HEK293 (cell line): ENCODE measurements around the gene USP30.

Source experiments
- CTCF ChIA-PET: fragments of 350-600 bp; formaldehyde crosslinking; extraction: SDS; loops from one replicate; lab custom pipeline; 2021; ENCODE audit warnings: antibody characterized with exemption; lab: Yijun Ruan, JAX
- POLR2A ChIA-PET: fragments of 300-600 bp; formaldehyde crosslinking; extraction: SDS; loops from one replicate; lab custom pipeline; 2020; ENCODE audit warnings: antibody characterized with exemption, inconsistent platforms; lab: Yijun Ruan, JAX
- H3K27ac ChIP-seq: fragments of 200-500 bp; sonication (Bioruptor generic); 2 replicates; pipeline ENCODE4 v1.5.1; 2014; ENCODE audit warnings: low read depth, low read length, control low read depth, inconsistent platforms; ENCODE audit errors: extremely low read depth
- H3K36me3 ChIP-seq, 2 experiments: fragments of 200-500 bp in 1 of 2; sonication (Bioruptor generic) in 1 of 2; 1 replicate in 1 of 2; 2 replicates in 1 of 2; pipeline ENCODE4 v1.5.1; 2014 to 2017; ENCODE audit warnings: inconsistent platforms in 2 of 2, low read length in 2 of 2; ENCODE audit not compliant: control insufficient read depth in 2 of 2, insufficient read depth in 1 of 2
- H3K4me1 ChIP-seq: fragments of 200-500 bp; sonication (Bioruptor generic); 2 replicates; pipeline ENCODE4 v1.5.1; 2014; ENCODE audit warnings: mild to moderate bottlenecking, low read length, inconsistent platforms; ENCODE audit not compliant: control insufficient read depth, insufficient read depth
- H3K4me3 ChIP-seq: 2 replicates; pipeline ENCODE4 v1.5.1; 2011; ENCODE audit warnings: low read depth, mild to moderate bottlenecking, control low read depth, low read length, moderate library complexity
- H3K9me3 ChIP-seq: fragments of 200-500 bp; sonication (Bioruptor generic); 2 replicates; pipeline ENCODE4 v1.5.1; 2014; ENCODE audit warnings: low read depth, low read length, inconsistent platforms; ENCODE audit not compliant: control insufficient read depth, insufficient read depth
- BCL11B ChIP-seq: fragments of 450-650 bp; formaldehyde crosslinking; IDR thresholded peaks from 2 replicates; pipeline ENCODE4 v1.5.1; 2016; ENCODE audit warnings: low read depth, missing biosample characterization, missing genetic modification characterization
- ZFHX2 ChIP-seq: fragments of 450-650 bp; formaldehyde crosslinking; conservative IDR thresholded peaks from 2 replicates; pipeline ENCODE4 v1.5.1; 2016; ENCODE audit warnings: missing biosample characterization, missing genetic modification characterization
- ZFP41 ChIP-seq: fragments of 450-650 bp; formaldehyde crosslinking; IDR thresholded peaks from 2 replicates; pipeline ENCODE4 v1.5.1; 2016; ENCODE audit warnings: missing biosample characterization, missing genetic modification characterization, borderline replicate concordance
- ZNF184 ChIP-seq: fragments of 450-650 bp; IDR thresholded peaks from 2 replicates; pipeline ENCODE4 v1.5.1; 2018; ENCODE audit warnings: missing biosample characterization, mild to moderate bottlenecking, missing genetic modification characterization
- ZNF23 ChIP-seq: fragments of 450-650 bp; formaldehyde crosslinking; IDR thresholded peaks from 2 replicates; pipeline ENCODE4 v1.5.1; 2016; ENCODE audit warnings: missing biosample characterization, missing genetic modification characterization, borderline replicate concordance
- ZNF585B ChIP-seq: fragments of 450-650 bp; formaldehyde crosslinking; IDR thresholded peaks from 2 replicates; pipeline ENCODE4 v1.5.1; 2016; ENCODE audit warnings: missing biosample characterization, missing genetic modification characterization
- ZNF629 ChIP-seq: fragments of 450-650 bp; formaldehyde crosslinking; IDR thresholded peaks from 2 replicates; pipeline ENCODE4 v1.5.1; 2017; ENCODE audit warnings: missing biosample characterization, missing genetic modification characterization
- ZNF658 ChIP-seq: fragments of 450-650 bp; formaldehyde crosslinking; IDR thresholded peaks from 2 replicates; pipeline ENCODE4; 2016; ENCODE audit warnings: missing biosample characterization, missing genetic modification characterization
- TF ChIP-seq, protein P1 (sequence below): fragments of 450-650 bp; formaldehyde crosslinking; conservative IDR thresholded peaks from 2 replicates; pipeline ENCODE4 v1.5.1; 2016; ENCODE audit warnings: low read depth, missing biosample characterization, missing genetic modification characterization
- TF ChIP-seq, protein P2 (sequence below): fragments of 450-650 bp; formaldehyde crosslinking; IDR thresholded peaks from 2 replicates; pipeline ENCODE4 v1.5.1; 2016; ENCODE audit warnings: missing biosample characterization, missing genetic modification characterization, borderline replicate concordance
- TF ChIP-seq, protein P3 (sequence below): fragments of 450-650 bp; formaldehyde crosslinking; IDR thresholded peaks from 2 replicates; pipeline ENCODE4 v1.5.1; 2016; ENCODE audit warnings: missing biosample characterization, missing genetic modification characterization

The USP30 gene

DNA sequence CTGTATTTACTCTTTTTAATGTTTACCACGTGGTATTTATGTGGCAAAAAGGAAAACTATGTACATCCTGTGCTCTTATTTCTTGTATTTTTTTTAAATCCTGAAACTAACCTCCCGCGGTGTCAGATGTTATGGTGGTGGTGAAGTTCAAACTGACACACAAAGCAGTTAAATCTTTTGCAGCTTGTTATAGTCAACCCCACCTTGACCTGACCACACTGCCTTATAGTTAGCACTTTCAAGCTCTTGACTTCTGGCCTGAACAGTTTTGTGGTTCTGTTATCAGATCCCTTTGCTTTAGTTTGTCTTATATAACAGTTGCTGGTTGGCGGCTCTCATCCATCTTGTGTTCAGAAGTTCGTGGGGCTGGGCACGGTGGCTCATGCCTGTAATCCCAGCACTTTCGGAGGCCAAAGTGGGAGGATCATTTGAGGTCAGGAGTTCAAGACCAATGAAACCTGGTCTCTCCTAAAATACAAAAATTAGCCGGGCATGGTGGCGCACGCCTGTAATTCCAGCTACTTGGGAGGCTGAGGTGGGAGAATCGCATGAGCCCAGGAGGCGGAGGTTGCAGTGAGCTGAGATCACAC is 47.1 kb downstream of the USP30 start:
- H3K4me1 ChIP-seq, result peaks cover 3% of the 10 kb centered on the region; the same call in 1 of the 2 replicates
- peaks cover 51 to 60% of the 10 kb centered on the region in 2 experiments for H3K36me3 ChIP-seq
- peak; percentile 26; the same call in 1 of the 2 replicates for TF ChIP-seq ZFHX2
- TF ChIP-seq, protein P1, sequence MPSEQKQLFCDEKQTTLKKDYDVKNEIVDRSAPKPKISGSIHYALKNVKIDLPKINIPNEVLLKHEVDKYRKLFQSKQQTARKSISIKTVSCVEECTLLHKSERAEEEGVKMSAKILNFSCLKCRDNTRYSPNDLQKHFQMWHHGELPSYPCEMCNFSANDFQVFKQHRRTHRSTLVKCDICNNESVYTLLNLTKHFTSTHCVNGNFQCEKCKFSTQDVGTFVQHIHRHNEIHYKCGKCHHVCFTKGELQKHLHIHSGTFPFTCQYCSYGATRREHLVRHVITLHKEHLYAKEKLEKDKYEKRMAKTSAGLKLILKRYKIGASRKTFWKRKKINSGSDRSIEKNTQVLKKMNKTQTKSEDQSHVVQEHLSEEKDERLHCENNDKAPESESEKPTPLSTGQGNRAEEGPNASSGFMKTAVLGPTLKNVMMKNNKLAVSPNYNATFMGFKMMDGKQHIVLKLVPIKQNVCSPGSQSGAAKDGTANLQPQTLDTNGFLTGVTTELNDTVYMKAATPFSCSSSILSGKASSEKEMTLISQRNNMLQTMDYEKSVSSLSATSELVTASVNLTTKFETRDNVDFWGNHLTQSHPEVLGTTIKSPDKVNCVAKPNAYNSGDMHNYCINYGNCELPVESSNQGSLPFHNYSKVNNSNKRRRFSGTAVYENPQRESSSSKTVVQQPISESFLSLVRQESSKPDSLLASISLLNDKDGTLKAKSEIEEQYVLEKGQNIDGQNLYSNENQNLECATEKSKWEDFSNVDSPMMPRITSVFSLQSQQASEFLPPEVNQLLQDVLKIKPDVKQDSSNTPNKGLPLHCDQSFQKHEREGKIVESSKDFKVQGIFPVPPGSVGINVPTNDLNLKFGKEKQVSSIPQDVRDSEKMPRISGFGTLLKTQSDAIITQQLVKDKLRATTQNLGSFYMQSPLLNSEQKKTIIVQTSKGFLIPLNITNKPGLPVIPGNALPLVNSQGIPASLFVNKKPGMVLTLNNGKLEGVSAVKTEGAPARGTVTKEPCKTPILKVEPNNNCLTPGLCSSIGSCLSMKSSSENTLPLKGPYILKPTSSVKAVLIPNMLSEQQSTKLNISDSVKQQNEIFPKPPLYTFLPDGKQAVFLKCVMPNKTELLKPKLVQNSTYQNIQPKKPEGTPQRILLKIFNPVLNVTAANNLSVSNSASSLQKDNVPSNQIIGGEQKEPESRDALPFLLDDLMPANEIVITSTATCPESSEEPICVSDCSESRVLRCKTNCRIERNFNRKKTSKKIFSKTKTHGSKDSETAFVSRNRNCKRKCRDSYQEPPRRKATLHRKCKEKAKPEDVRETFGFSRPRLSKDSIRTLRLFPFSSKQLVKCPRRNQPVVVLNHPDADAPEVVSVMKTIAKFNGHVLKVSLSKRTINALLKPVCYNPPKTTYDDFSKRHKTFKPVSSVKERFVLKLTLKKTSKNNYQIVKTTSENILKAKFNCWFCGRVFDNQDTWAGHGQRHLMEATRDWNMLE (tag by site-specific recombination), result no peak
- TF ChIP-seq, all 188 proteins: peak for 1
- Histone ChIP-seq H3K9me3 (no peaks in the 10 kb centered on the region), H3K27ac (no peak overlapping the region), H3K4me3 (no peak overlapping the region)
- POLR2A ChIA-PET, result no interaction called here
- CTCF ChIA-PET, result interaction anchor here (0.6 to 3.9 kb wide), 5 partner anchors 8 to 544 kb away, joined by 4 to 21 read pairs (median 6); no protein-coding TSS in a partner anchor

DNA sequence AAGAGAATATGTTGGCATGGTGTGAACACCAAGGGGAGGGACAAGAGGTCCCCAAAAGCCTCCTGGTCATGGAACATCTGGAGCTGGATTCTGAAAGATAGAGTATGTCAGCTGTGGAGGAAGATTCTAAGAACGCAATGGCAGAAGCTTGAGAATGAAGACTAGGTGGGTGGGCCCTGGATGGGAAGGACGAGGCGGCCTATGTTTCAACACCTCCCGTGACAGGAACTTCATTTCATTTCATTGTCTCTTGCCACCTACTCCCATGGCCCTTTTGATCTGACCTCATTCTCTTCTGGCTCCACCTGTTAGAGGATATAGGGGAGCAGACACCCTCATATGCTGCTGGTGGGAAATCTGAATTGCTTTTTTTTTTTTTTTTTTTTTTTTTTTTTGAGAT is 48.4 kb downstream of the USP30 start:
- Histone ChIP-seq H3K4me3 (no peak overlapping the region), H3K36me3 (peaks cover 61 to 72% of the 10 kb centered on the region in 2 experiments)
- TF ChIP-seq ZFP41 (tag by site-specific recombination) (no peak), ZNF629 (tag by site-specific recombination) (no peak), ZNF585B (tag by site-specific recombination) (no peak), ZNF658 (tag by site-specific recombination) (no peak), ZNF23 (tag by site-specific recombination) (no peak), ZNF184 (tag by site-specific recombination) (no peak), BCL11B (tag by site-specific recombination) (no peak)
- TF ChIP-seq, protein P2, sequence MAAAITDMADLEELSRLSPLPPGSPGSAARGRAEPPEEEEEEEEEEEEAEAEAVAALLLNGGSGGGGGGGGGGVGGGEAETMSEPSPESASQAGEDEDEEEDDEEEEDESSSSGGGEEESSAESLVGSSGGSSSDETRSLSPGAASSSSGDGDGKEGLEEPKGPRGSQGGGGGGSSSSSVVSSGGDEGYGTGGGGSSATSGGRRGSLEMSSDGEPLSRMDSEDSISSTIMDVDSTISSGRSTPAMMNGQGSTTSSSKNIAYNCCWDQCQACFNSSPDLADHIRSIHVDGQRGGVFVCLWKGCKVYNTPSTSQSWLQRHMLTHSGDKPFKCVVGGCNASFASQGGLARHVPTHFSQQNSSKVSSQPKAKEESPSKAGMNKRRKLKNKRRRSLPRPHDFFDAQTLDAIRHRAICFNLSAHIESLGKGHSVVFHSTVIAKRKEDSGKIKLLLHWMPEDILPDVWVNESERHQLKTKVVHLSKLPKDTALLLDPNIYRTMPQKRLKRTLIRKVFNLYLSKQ (tag by site-specific recombination), result no peak
- TF ChIP-seq, protein P1 (tag by site-specific recombination), result no peak
- TF ChIP-seq, protein P3, sequence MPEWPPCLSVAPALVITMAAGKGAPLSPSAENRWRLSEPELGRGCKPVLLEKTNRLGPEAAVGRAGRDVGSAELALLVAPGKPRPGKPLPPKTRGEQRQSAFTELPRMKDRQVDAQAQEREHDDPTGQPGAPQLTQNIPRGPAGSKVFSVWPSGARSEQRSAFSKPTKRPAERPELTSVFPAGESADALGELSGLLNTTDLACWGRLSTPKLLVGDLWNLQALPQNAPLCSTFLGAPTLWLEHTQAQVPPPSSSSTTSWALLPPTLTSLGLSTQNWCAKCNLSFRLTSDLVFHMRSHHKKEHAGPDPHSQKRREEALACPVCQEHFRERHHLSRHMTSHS (tag by site-specific recombination), result no peak
- TF ChIP-seq, all 188 proteins: peak for 0
- ChIA-PET POLR2A (no interaction called here), CTCF (interaction anchor here (3.9 kb wide), 1 partner anchor 11 kb away, joined by 21 read pairs; no protein-coding TSS in a partner anchor)
- Histone ChIP-seq H3K27ac (no peak overlapping the region), H3K9me3 (no peaks in the 10 kb centered on the region), H3K4me1 (peaks cover 3% of the 10 kb centered on the region; the same call in 1 of the 2 replicates)
